Activated naive CD8-positive, alpha-beta T cell treated with anti-CD3 and anti-CD28 coated beads, Interleukin-2, amount 10 ng/mL, durations not matched to agents 7 days and 5 days (primary cell): Measurements from ENCODE around the gene UFSP1. TPM values are rescaled to one million over a fixed set of nuclear protein-coding genes. Genes with fewer than 3 reads are reported as not detected.

Source experiments
- ATAC-seq: fragments of 150-1000 bp; cut with Tn5 transposase; one replicate; pipeline ENCODE4 v1.10.0; 2021; ENCODE audit warnings: low read depth, moderate library complexity
- POLR2A ChIA-PET: fragments of 350-600 bp; sonication (Branson Sonifier 250); formaldehyde crosslinking; loops from one replicate; lab custom pipeline; 2021; ENCODE audit warnings: antibody characterized with exemption; lab: Charles Lee
- DNase-seq: peaks from one replicate; pipeline ENCODE4 v3.0.0; 2021
- H3K27ac Mint-ChIP-seq: one replicate; pipeline ENCODE4 v1.8.0; 2022; ENCODE audit warnings: mild to moderate bottlenecking, mixed read lengths
- H3K27me3 Mint-ChIP-seq: one replicate; pipeline ENCODE4 v1.8.0; 2022; ENCODE audit warnings: mild to moderate bottlenecking, moderate library complexity, mixed read lengths
- H3K36me3 Mint-ChIP-seq: one replicate; pipeline ENCODE4 v1.8.0; 2021; ENCODE audit warnings: mild to moderate bottlenecking, mixed read lengths
- H3K4me1 Mint-ChIP-seq: one replicate; pipeline ENCODE4 v1.8.0; 2021; ENCODE audit warnings: mixed read lengths
- H3K4me3 Mint-ChIP-seq: one replicate; pipeline ENCODE4 v1.8.0; 2022; ENCODE audit warnings: mild to moderate bottlenecking, moderate library complexity, mixed read lengths
- H3K9me3 Mint-ChIP-seq: one replicate; pipeline ENCODE4 v1.8.0; 2021; ENCODE audit warnings: mixed read lengths
- total RNA-seq, 2 experiments: library from RNA; stranded (reverse); gene quantifications; one replicate each; pipeline ENCODE4 v1.2.3, GENCODE V29; 2021

Gene UFSP1
- total RNA-seq, 2 experiments from 2014 or later: 3.0 to 4.7 TPM

DNA sequence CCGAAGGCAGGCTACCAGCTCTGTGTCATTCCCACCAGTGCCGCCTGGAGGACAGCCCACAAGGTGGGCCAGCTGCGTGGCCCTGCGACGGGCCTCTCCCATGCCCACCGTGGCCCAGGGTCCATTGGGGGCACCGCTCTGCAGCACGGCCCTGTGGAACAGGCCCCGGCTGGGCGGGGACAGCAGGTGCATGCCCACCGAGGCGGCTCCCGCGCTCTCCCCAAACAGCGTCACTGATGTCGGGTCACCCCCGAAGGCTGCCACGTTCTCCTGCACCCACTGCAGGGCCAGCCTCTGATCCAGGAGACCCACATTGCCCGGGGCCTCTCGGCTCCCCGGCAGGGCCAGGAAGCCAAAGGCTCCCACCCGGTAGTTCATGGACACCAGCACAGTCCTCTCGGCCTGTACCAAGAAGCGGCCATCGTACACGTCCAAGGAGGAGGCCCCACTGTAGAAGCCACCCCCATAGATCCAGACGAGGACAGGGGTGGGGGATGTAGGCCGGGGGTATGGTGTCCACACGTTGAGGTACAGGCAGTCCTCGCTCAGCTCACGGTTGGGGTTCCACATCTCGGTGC, 3.9 kb upstream of the UFSP1 start:
- Mint-ChIP-seq H3K36me3 (peaks cover 2% of the 10 kb centered on the region), H3K27ac (no peak overlapping the region), H3K4me3 (no peak overlapping the region), H3K4me1 (peaks cover 21% of the 10 kb centered on the region), H3K27me3 (peaks cover 43% of the 10 kb centered on the region), H3K9me3 (no peaks in the 10 kb centered on the region)
- no peak for DNase-seq
- POLR2A ChIA-PET: interaction anchor here (1.5 kb wide), 1 partner anchor 18 kb away, joined by 4 read pairs; the partner anchor contains the start of gene SRRT
- ATAC-seq: no peak

DNA sequence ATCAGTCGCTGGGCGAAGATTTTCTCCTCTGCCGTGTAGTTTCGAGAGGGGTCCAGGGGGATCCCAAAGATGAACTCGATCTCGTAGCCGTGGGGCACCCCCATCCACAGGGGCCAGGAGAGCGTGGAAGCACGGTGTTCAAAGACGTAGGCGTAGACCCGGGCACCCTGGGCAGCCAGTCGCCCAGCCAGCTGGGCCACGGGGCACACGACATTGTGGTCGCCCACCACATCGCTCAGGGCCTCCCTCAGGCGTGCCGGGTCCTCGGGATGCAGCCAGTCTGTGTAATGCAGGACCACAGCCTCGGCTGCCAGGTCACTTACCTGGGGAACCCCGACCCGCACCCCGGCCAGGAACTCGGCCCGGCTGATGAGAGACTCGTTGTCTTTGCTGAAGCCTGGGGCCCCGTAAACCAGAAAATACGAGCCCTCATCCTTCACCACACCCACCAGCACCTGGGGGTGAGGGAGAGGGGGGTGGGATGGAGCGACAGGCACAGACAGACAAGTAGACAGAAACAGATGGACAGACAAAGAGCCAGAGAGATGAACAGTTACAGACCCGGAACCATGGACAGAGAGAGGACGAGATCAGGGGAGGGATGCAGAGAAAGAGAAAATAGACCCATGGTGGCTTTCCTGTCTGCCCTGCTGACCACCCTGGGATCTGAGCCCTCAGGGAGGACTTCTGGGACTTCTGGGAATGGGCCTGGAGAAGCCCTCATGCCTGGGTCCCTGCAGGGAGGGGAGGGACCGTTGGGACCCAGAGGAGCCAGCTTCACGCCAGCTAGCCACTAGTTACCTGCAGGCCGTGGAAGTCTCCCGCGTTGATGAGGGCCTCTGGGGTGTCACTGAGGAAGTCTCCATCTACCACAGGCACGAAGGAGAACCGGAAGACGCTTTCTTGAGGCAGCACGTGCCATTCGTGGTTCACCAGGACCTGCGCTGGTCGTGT, 3.1 kb upstream of the UFSP1 start:
- Mint-ChIP-seq H3K27ac (no peak overlapping the region), H3K9me3 (no peaks in the 10 kb centered on the region), H3K4me3 (no peak overlapping the region), H3K4me1 (peaks cover 28% of the 10 kb centered on the region), H3K27me3 (peaks cover 36% of the 10 kb centered on the region), H3K36me3 (peaks cover 5% of the 10 kb centered on the region)
- no peak for ATAC-seq
- POLR2A ChIA-PET: interaction anchor here (1.5 kb wide), 1 partner anchor 18 kb away, joined by 4 read pairs; the partner anchor contains the start of gene SRRT
- DNase-seq: no peak

GRCh38 chr7:100891568-100892247, 2.2 kb upstream of the UFSP1 start:
- H3K4me1 Mint-ChIP-seq: peaks cover 36% of the 10 kb centered on the region
- ATAC-seq: no peak

GRCh38 chr7:100890653-100891567, 1.4 kb upstream of the UFSP1 start:
- Mint-ChIP-seq H3K4me1 (peaks cover 36% of the 10 kb centered on the region), H3K27me3 (peaks cover 25% of the 10 kb centered on the region), H3K27ac (peak overlapping the region; percentile 69), H3K36me3 (peaks cover 18% of the 10 kb centered on the region), H3K9me3 (no peaks in the 10 kb centered on the region), H3K4me3 (peak overlapping the region; percentile 85)
- POLR2A ChIA-PET: interaction anchor here (0.6 to 6.3 kb wide), 6 partner anchors 15 to 364 kb away, joined by 3 to 176 read pairs (median 4); partner anchors contain the start of genes MOSPD3, SRRT, TRIM56 and VGF
- no peak for ATAC-seq
- no peak for DNase-seq

More at GRCh38 chr7:100891568-100892247, 2.2 kb upstream of the UFSP1 start:
- peak overlapping the region; percentile 19 for H3K4me3 Mint-ChIP-seq
- POLR2A ChIA-PET: interaction anchor here (0.6 to 6.3 kb wide), 3 partner anchors 16 to 363 kb away, joined by 3 to 176 read pairs (median 3); partner anchors contain the start of gene SRRT
- no peak overlapping the region for H3K27ac Mint-ChIP-seq
- H3K36me3 Mint-ChIP-seq: peaks cover 13% of the 10 kb centered on the region
- H3K9me3 Mint-ChIP-seq: no peaks in the 10 kb centered on the region
- H3K27me3 Mint-ChIP-seq: peaks cover 30% of the 10 kb centered on the region
- no peak for DNase-seq

- Mint-ChIP-seq H3K27ac (peak overlapping the region; percentile 92), H3K4me3 (peak overlapping the region; percentile 85), H3K36me3 (peaks cover 34% of the 10 kb centered on the region), H3K27me3 (peaks cover 16% of the 10 kb centered on the region), H3K4me1 (peaks cover 41% of the 10 kb centered on the region), H3K9me3 (no peaks in the 10 kb centered on the region)
- ATAC-seq: no peak
- POLR2A ChIA-PET: interaction anchor here (1.1 to 6.3 kb wide), 6 partner anchors 12 to 197 kb away, joined by 3 to 176 read pairs (median 4); partner anchors contain the start of genes SRRT, TRIM56 and TRIP6
- DNase-seq: no peak
Observed at GRCh38 chr7:100888291-100888987, 1.1 kb downstream of the UFSP1 start.

GRCh38 chr7:100887516-100888290, 1.8 kb downstream of the UFSP1 start:
- H3K9me3 Mint-ChIP-seq: no peaks in the 10 kb centered on the region
- peaks cover 13% of the 10 kb centered on the region for H3K27me3 Mint-ChIP-seq
- peak; percentile 39 for ATAC-seq
- H3K4me3 Mint-ChIP-seq: peak overlapping the region; percentile 85
- POLR2A ChIA-PET: interaction anchor here (1.1 to 6.3 kb wide), 4 partner anchors 12 to 190 kb away, joined by 3 to 176 read pairs (median 4); partner anchors contain the start of genes SRRT and TRIP6
- H3K27ac Mint-ChIP-seq: peak overlapping the region; percentile 92
- peaks cover 42% of the 10 kb centered on the region for H3K4me1 Mint-ChIP-seq
- H3K36me3 Mint-ChIP-seq: peaks cover 39% of the 10 kb centered on the region
- peak; percentile 65 for DNase-seq

DNA sequence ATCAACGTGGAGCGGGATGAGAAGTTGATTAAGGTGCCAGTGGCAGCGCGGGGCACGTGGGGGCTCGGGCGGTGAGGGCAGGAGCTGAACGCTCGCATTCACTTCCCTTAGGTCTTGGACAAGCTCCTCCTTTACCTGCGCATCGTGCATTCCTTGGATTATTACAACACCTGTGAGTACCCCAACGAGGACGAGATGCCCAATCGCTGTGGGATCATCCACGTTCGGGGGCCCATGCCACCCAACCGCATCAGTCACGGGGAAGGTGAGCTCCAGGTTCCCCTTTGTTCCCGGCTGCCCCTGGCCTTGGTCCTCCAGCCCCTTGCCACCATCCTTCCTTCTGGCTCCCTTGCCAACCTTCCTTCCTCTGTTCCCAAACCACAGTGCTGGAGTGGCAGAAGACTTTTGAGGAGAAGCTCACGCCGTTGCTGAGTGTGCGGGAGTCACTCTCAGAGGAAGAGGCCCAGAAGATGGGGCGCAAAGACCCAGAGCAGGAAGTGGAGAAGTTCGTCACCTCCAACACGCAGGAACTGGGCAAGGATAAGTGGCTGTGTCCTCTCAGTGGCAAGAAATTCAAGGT, 2.5 kb downstream of the UFSP1 start:
- Mint-ChIP-seq H3K4me1 (peaks cover 42% of the 10 kb centered on the region), H3K4me3 (peak overlapping the region; percentile 85), H3K9me3 (no peaks in the 10 kb centered on the region), H3K27me3 (peaks cover 10% of the 10 kb centered on the region), H3K36me3 (peaks cover 39% of the 10 kb centered on the region), H3K27ac (peak overlapping the region; percentile 92)
- ATAC-seq (no peak), DNase-seq (no peak)
- POLR2A ChIA-PET: interaction anchor here (1.2 to 6.3 kb wide), 3 partner anchors 11 to 33 kb away, joined by 3 to 176 read pairs (median 4); partner anchors contain the start of genes SRRT and TRIP6

DNA sequence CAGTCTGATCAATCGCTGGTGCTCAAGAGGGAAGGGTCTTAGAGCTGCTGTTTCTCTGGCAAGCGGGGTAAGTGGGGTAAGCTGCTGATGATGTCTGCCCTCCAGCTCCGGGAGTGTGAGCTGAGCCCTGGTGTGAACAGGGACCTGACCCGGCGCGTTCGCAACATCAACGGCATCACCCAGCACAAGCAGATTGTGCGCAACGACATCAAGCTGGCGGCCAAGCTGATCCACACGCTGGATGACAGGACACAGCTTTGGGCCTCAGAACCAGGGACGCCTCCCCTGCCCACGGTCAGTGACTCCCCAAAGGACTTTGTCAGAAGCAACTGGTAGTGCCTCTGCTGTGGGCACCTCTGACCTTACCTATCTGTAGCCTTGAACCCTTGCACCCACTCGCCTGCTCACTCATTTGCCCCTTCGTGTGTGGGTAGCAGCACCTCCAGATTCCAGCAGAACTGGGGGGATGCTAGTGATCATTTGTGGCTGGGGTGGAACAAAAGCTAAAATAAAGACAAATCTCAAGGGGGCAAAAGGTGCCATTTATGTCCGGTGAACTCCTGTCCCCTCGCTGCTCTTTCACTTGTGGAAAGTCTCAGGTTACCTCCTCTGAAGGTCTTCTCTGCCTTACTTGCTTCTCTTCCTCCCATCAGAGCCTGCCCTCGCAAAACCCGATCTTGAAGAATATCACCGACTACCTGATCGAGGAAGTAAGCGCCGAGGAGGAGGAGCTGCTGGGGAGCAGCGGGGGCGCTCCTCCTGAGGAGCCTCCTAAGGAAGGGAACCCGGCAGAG, 3.2 kb downstream of the UFSP1 start:
- ATAC-seq (no peak), DNase-seq (no peak)
- Mint-ChIP-seq H3K27me3 (peaks cover 3% of the 10 kb centered on the region), H3K36me3 (peaks cover 42% of the 10 kb centered on the region), H3K9me3 (no peaks in the 10 kb centered on the region), H3K27ac (peak overlapping the region; percentile 50), H3K4me1 (peaks cover 42% of the 10 kb centered on the region), H3K4me3 (peak overlapping the region; percentile 59)
- POLR2A ChIA-PET: interaction anchor here (6.3 kb wide), 1 partner anchor 10 kb away, joined by 176 read pairs; the partner anchor contains the start of gene SRRT

DNA sequence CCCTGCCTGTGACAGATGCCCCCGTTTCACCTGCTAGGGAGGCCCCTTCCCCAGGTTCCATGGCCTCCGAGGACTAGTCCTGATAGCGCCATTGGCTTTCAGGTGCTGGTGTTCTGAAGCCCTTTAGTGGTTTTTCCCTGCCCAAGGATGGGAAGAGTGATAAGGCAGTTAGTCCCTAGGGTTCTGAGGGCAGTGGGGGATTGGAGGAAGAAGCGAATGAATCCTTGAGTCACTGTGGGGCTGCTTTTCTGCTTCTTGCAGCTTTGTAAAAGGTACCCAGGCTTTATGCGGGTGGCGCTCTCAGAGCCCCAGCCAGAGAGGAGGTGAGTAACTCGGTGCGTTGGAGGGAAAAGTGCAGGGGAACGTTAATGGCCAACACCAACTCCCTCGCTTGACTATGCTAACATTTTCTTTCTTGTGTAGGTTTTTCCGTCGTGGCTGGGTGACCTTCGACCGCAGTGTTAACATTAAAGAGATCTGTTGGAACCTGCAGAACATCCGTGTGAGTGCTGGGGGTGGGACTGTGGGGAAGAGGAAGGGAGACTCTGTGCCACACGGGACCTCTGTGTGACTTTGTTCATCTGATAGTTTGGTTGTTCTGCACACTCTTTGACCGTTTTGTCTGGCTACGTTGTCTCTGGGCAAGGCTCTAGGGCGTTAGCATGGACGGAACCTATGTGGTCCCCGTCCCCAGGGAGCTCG, 3.9 kb downstream of the UFSP1 start:
- H3K27me3 Mint-ChIP-seq: peaks cover under 1% of the 10 kb centered on the region
- no peak overlapping the region for H3K4me3 Mint-ChIP-seq
- H3K27ac Mint-ChIP-seq: peak overlapping the region; percentile 38
- ATAC-seq (no peak), DNase-seq (no peak)
- H3K4me1 Mint-ChIP-seq: peaks cover 40% of the 10 kb centered on the region
- POLR2A ChIA-PET: interaction anchor here (2.1 to 6.3 kb wide), 2 partner anchors 10 kb away, joined by 16 to 176 read pairs; partner anchors contain the start of gene SRRT
- no peaks in the 10 kb centered on the region for H3K9me3 Mint-ChIP-seq
- peaks cover 45% of the 10 kb centered on the region for H3K36me3 Mint-ChIP-seq
